NCI-H187 treated with DMSO at 0.1 percent for 48 hours (cell line): ENCODE results near the gene SLC38A10.
"Not testable (repeated sequence)": the region's sequence is repeated elsewhere in the genome, so short reads cannot be mapped to it uniquely, and the experiment has no call there.

Experiments
- DNase-seq: peaks from one replicate; lab custom pipeline; 2025; lab: John Stamatoyannopoulos, UW

SLC38A10 gene

GRCh38 chr17:81312624-81313325 lies 17.7 kb upstream of the SLC38A10 start:
- no peak for DNase-seq

- DNase-seq = no peak
These were observed 16.8 kb upstream of the SLC38A10 start for GRCh38 chr17:81311946-81312345.

- DNase-seq = no peak
These were observed 15.9 kb upstream of the SLC38A10 start for GRCh38 chr17:81310949-81311550.

- DNase-seq = no peak
These were observed 15.0 kb upstream of the SLC38A10 start for GRCh38 chr17:81309859-81310839.

GRCh38 chr17:81309140-81309858 lies 14.2 kb upstream of the SLC38A10 start:
- DNase-seq = no peak

GRCh38 chr17:81308784-81309139 lies 13.7 kb upstream of the SLC38A10 start:
- DNase-seq = not testable (repeated sequence)

- DNase-seq = no peak
These were observed 12.8 kb upstream of the SLC38A10 start for GRCh38 chr17:81307636-81308560.

- DNase-seq = no peak
These were observed 11.9 kb upstream of the SLC38A10 start for GRCh38 chr17:81306898-81307510.

- DNase-seq = no peak
These were observed 11.4 kb upstream of the SLC38A10 start for GRCh38 chr17:81306491-81306890.

- no peak for DNase-seq
These were observed 10.0 kb upstream of the SLC38A10 start for GRCh38 chr17:81305051-81305630.

- DNase-seq = no peak
These were observed 9.3 kb upstream of the SLC38A10 start for GRCh38 chr17:81304196-81305015.

- no peak for DNase-seq
These were observed 8.3 kb upstream of the SLC38A10 start for GRCh38 chr17:81303385-81303784.

- DNase-seq = no peak
These were observed 7.8 kb upstream of the SLC38A10 start for GRCh38 chr17:81302861-81303333.

- DNase-seq = no peak
These were observed 7.2 kb upstream of the SLC38A10 start for GRCh38 chr17:81302324-81302723.

- no peak for DNase-seq
These were observed 6.4 kb upstream of the SLC38A10 start for GRCh38 chr17:81301195-81302144.

- no peak for DNase-seq
These were observed 5.6 kb upstream of the SLC38A10 start for GRCh38 chr17:81300586-81301155.

GRCh38 chr17:81299846-81300585 lies 4.9 kb upstream of the SLC38A10 start:
- no peak for DNase-seq
